HG02938 (cell line): ENCODE data around the gene RPL39.
"Not testable (repeated sequence)": the region's sequence is repeated elsewhere in the genome, so short reads cannot be mapped to it uniquely, and the experiment has no call there.

Source experiments
- ATAC-seq: cut with Tn5 transposase; IDR thresholded peaks from one replicate; pipeline ENCODE4 v1.9.1; 2021; ENCODE audit warnings: mild to moderate bottlenecking, moderate library complexity; ENCODE audit not compliant: unreplicated experiment

Gene RPL39

DNA sequence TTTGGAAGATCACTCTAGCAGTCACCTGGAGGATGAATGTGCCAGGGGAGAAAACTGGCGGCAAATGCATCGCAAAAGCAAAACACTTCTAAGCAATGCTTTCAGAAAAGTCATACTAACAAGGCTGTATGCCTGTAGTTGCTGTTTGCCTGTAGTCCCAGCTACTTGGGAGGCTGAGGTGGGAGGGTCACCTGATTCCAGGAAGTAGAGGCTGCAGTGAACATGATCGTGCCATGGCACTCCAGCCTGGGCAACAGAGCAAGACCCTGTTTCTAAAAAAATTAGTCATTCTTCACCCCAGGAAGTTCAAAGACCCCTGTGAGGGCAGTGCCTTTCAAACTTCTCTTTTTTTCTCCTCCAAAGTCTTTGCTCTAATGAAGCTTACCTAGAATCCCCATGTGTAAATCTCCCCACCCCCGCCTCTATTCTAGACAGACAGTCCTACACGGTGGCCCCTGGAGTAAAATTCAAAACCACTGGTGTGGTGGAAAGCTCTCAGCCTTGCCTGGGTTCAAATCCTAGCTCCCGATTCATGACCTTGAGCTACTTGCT lies 27.5 kb downstream of the RPL39 start:
- ATAC-seq = no peak

DNA sequence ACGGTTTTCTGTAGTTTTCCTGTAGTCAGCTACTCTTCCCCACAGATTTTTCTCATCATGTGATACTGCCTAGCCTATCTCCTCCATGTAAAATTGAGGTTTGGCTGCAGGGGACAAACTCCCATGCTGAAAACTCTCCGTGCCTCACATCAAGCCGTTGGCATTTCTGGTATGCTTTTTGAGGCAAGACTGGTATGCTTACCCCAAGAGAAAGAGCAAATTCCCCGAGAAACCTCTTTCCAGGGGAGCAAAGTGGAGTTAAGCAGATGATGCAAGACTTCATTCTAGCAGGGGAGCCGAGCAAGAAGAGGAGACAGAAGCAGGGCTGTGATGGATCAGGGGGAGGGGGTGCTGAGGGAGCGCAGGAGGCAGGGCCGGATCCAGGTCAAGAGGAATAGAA lies 28.2 kb downstream of the RPL39 start:
- ATAC-seq = no peak

DNA sequence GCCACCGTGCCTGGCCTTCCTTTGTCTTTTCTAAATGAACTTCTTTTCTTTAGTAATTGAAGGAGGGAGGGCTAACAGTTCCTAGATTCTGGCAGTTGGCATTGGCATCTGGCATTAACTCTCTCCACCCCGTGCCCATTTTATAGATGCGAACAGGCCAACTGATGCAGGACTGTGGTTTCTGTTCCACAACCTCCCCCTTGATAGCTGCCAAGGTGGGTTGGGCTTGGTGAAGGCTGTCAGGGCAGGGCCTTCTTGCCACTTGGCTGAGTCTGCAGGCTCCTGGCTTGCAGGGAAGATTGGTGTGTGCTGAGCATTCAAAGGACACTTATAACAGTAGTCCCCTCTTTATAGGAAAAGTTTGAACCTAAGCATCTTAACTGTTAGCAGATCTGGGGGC lies 28.7 kb downstream of the RPL39 start:
- ATAC-seq = no peak

DNA sequence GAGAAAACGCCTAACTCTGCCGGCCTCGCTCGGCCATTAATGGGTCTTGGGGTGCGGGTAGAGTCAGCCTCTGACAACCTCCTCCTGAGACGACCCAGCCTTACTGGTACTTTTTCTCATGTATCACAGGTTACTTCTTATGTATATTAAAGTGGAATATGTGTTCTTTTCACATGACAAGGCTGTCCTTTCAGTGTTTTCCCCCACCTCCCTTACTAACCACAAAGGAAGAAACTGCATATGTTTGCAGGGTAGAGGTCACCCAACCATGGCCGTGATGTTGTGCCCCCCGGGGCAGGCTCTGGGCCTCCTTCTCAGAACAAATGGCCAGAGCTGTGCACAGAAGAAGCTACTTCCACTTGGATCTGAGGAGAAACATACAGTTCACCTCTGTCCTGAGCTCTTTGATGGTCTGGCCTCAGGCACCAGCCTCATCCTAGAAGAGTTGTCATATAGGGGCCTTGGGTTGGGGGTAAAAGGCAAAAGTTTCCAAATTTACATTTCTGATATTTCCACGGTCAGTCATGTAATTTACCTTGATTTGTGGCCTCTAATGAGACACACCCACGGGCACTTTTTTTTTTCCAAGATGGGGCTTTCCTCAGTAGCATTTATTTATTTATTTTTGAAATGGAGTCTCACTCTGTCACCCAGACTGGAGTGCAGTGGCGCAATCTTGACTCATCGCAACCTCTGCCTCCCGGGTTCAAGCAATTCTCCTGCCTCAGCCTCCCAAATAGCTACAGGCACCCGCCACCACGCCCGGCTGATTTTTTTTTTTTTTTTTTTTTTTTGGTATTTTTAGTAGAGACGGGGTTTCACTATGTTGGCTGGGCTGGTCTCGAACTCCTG lies 31.2 kb downstream of the RPL39 start:
- no peak for ATAC-seq

DNA sequence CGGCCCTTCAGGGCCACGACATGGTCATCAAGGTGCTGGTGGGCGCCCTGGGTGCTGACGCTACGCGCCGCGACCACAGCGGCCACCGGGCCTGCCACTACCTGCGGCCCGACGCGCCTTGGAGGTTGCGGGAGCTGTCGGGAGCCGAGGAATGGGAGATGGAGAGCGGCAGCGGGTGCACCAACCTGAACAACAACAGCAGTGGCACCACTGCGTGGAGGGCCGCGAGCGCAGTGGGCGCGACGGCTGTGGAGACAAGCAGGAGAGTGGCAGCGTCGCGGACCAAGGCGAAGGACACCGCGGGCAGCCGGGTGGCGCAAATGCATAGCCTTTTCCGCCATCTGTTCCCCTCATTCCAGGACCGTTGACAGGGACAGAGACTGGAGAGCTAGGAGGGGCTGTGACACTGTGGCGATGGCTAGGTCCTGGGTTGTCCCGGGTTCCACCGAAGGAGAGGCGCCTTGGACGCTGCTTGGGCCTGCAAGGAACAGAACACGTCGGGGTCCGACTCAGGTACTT lies 32.1 kb downstream of the RPL39 start:
- ATAC-seq = no peak

DNA sequence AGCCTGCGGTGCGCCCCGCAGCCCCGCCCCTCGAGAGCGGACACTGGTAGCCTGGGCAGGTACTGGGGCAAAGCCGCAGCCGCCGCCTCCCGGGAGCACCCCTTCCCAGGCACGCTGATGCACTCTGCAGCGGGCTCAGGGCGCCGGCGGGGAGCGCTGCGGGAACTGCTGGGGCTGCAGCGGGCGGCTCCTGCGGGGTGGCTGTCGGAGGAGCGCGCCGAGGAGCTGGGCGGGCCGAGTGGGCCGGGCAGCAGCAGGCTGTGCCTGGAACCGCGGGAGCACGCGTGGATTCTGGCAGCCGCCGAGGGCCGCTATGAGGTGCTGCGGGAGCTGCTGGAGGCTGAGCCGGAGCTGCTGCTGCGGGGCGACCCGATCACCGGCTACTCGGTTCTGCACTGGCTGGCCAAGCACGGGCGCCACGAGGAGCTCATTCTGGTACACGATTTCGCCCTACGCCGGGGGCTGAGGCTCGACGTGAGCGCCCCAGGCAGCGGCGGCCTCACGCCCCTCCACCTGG lies 32.6 kb downstream of the RPL39 start:
- ATAC-seq = no peak

DNA sequence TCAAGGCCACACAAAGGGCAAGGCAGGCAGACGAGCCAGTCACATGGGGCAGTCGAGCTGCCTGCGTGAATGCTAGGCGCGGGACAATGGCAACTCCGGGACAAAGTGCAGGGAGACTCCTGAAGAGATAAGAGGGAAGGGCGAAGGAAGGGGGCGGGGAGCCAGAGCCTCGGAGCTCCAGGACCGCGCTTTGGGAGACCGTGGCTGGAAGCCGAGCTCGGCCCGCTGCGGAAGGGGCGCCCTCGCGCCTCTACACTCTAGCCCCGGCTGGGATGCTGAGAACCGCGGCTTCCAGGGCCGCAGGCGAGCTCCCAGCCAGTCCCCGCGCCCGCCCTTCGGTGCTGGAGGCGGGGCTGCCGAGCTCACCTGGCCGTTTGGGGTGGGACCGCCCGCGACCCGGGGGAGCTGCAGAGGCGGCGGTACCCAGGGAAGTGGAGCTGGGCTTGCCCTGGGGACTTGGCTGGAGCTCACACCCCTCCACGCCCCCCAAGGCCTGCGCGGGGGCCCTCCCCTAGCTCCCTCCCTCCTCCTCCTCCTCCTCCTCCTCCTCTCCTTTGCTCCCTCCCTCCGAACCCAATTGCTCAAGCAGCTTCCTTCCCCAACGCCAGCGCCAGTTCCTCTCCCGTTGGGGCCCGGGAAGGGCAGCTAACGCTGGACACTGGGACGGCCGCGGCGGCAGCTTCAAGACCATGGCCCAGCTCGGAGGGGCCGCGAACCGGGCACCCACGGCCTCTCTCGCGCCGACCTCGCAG lies 33.3 kb downstream of the RPL39 start, which contains the start of gene SOWAHD:
SOWAHD (plus strand) TSS at position 610 of the 752 bp plus-strand sequence; CDS start at position 690, 80 bp downstream.
- no peak for ATAC-seq

DNA sequence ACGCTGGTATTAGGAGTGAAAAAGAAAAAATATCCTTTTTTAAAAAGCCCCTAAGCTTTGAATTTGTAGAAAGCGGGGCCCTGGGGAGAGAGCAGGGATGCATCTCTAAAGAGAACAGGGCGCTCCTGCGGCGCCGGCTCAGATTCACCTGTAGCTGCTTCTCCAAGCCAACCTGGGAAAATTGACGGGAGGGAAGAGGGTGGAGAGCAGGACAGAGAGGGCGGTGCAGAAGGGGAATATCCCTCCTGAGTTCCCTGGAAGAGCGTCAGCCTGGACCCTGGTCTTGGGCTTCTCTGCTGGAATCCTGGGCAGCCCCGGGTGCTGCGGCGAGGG lies 33.8 kb downstream of the RPL39 start:
- no peak for ATAC-seq

DNA sequence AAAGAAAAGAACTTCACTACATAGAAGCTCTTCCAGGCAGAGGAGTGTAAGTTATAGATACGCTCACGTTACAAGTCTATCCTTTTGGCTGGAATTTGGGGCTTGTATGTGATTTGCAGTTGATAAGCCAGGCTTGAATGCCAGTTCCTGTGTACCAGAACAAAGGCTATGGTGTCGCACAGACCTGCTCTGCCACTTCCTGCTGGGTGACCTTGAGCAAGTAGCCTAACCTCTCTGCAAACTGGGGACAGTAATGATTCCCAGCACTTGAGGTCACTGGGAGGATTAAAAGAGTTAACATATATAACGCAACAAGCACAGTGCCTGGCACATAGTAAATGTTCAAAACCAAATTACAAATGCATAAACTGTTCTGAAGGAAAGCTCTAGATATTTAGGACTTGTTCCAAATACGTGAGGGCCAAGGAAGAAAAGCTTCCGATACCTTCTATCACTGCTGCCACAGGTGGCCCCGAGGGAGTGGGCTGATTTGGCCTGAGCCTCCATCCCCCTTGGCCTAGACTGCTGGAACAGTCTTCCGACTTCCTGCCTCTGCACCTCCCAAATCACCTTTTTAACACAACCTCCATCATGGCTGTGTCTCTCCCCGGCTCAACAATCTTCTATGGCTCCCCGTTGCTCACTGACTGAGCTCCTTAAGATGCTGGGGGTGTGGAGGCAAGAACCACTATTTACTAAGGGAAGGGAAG lies 34.3 kb downstream of the RPL39 start:
- no peak for ATAC-seq

DNA sequence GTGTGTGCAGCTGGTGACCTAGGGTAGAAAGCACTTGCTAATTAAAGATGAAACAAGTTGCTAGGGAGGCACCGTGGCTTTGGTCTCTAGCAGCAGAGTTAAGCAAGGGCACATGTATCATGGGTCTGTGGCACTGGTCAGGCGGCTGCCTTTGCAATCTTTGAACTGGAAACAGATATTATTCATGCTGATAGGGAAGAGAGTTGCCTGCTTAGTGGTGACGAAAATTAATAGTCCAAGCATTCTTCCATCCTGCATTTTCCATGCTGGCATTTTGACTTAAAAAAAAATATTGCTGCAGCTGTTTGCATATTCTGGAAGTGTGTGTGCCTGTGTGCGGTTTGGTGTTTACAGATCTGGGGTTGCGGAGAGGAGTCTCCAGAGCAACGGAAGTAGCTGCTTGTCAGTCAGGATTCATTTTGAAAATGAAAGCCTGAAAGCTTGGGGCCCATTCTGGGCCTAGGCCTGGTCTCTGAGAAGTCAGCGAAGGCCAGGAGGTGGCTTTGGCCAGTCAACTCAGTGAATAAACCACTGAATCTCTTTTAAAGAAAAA lies 35.4 kb downstream of the RPL39 start:
- peak; percentile 66 for ATAC-seq

DNA sequence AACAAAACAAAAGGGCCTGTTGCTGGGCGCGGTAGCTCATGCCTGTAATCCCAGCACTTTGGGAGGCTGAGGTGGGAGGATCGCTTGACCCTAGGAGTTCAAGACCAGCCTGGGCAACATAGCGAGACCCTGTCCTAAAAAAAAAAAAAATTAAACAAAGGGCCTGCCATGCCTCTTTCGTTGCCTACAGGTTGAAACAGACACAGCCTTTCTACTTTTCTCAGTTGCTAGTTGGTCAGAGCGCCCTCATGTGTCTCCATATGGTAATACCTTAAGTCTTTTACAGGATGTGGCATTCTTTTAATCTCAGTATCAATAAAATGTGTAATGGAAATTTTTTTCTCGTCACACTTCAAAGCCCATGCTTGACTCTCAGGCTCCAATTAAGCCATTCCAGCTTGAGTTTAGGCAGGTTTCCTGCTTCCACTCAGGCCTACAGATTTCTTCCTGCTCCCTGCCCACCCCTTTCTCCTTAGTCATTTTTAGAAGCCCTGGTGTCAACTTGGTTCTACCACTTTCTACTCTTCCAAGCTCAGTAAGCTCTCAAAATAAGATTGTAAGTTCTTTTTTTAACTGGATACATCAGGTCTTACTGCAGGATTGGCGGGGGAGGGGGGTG lies 37.7 kb downstream of the RPL39 start:
- ATAC-seq = no peak

DNA sequence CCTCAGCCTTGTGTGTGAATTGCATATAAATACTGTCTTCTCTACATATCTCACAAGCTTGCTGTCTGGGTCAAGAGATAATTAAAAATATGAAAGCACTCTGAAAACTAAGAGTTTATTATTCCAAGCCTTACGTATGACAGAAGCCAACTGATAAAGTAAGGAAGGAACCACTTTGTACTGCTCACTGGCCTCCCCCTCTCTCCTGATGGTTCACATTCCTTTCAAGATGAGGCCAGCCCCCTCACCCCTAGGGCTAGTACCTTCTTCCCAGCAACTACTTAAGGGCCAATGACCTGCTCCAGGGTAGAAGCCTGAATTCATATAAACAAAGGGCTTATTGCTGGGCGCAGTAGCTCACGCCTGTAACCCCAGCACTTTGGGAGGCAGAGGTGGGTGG lies 38.4 kb downstream of the RPL39 start:
- ATAC-seq = no peak

DNA sequence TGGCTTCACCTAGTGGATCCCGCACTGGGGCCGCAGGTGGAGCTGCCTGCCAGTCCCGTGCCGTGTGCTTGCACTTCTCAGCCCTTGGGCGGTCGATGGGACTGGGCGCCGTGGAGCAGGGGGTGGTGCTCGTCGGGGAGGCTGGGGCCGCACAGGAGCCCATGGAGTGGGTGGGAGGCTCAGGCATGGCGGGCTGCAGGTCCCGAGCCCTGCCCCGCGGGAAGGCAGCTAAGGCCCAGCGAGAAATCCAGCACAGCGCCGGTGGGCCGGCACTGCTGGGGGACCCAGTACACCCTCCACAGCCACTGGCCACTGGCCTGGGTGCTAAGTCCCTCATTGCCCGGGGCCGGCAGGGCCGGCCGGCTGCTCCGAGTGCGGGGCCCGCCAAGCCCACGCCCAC lies 40.7 kb downstream of the RPL39 start:
- ATAC-seq = not testable (repeated sequence)

DNA sequence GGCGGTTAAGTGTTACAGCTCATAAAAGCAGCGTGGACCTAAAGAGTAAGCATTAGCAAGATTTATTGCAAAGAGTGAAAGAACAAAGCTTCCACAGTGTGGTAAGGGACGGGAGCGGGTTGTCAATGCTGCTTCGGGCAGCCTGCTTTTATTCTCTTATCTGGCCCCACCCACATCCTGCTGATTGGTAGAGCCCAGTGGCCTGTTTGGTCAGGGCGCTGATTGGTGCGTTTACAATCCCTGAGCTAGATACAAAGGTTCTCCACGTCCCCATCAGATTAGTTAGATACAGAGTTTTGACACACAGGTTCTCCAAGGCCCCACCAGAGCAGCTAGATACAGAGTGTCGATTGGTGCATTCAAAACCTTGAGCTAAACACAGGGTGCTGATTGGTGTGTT lies 41.3 kb downstream of the RPL39 start:
- ATAC-seq = not testable (repeated sequence)

DNA sequence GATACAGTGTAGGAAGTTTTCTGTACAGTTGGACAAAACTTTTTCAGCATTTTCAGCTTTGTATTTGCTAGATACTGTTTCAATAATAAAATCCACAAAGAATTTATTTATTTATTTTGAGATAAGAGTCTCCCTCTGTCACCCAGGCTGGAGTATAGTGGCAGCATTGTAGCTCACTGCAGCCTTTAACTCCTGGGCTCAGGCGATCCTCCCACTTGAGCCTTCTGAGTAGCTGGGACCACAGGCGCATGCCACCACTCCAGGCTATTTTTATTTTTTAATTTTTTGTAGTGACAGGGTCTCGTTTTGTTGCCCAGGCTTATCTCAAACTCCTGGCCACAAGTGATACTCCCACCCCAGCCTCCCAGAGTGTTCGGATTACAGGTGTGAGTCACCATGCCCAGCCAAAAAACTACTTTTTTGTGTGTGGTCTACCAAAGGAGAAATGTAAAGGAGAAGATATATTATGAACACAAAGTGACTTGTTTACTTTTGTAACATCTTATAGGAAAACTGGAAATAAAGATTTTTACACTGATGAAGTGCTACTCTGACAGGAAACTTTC lies 46.1 kb downstream of the RPL39 start:
- ATAC-seq = no peak

DNA sequence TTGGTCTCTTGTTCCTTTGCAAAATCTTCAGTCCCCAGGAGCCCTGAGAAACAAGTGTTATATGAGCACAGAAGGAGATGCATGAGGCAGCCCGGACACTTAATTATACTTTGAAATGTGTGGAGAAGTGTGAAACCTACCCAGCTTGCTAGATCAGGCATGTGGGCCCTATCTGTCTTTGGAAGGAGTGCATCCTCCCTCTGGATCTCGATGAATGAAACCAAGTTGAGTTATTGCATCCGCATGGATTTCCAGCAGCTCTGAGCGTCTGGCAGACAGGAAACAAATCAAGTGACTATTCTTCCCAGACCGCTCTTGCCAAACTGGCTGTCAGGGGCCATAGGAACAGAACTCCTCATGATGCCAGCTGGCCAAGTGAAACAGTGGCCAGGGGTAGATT lies 52.7 kb downstream of the RPL39 start:
- no peak for ATAC-seq
